ENCODE measurements around the gene CD6. TPM values are rescaled to one million over a fixed set of nuclear protein-coding genes. Genes with fewer than 3 reads are reported as not detected.

Gene CD6
- total and polyA plus RNA-seq, 10 donors = 10.9 to 47.6 (median 21.2) TPM

- DNase-seq = peak; percentile 37
- intact Hi-C loops (cut with DNase I; ENCODE audit: low total_unique reads) = no loop called here
- H3K4me3 ChIP-seq = no peak overlapping the region
- WGBS, 5 donors = 53 to 73% (median 68%) methylated on average over 7 of the region's 7 CpGs
- TF ChIP-seq POLR2AphosphoS5 (IDR thresholded peaks at IDR 0.05) (no peak), CTCF (IDR thresholded peaks at IDR 0.05 in 8 of 11, conservative IDR thresholded peaks at IDR 0.05 in 3 of 11) (no peak)
- H3K27me3 ChIP-seq (replicated peaks in 1 of 7) = no peaks in the 10 kb centered on the region
- no peaks in the 10 kb centered on the region for H3K9me3 ChIP-seq
- peak overlapping the region in 4 of 8 donors; percentile 28 to 66 (median 54) for H3K27ac ChIP-seq
- H3K36me3 ChIP-seq = peaks cover 0 to 12% (median 0%) of the 10 kb centered on the region in 6 donors
- H3K4me1 ChIP-seq = peaks cover 10 to 88% (median 39%) of the 10 kb centered on the region in 6 donors
These were observed 23.1 kb downstream of the CD6 start for GRCh38 chr11:60994541-60995080.

- Histone ChIP-seq H3K27me3 (replicated peaks in 1 of 7) (no peaks in the 10 kb centered on the region), H3K27ac (peak overlapping the region in 6 of 8 donors; percentile 28 to 66 (median 46)), H3K9me3 (no peaks in the 10 kb centered on the region), H3K4me1 (peaks cover 10 to 81% (median 38%) of the 10 kb centered on the region in 6 donors), H3K36me3 (peaks cover 0 to 16% (median 0%) of the 10 kb centered on the region in 6 donors), H3K4me3 (no peak overlapping the region)
- TF ChIP-seq POLR2AphosphoS5 (IDR thresholded peaks at IDR 0.05) (peak in 1 of 3 donors; percentile 51), CTCF (IDR thresholded peaks at IDR 0.05 in 8 of 11, conservative IDR thresholded peaks at IDR 0.05 in 3 of 11) (no peak)
- WGBS, 5 donors = 26 to 57% (median 37%) methylated on average over 7 of the region's 7 CpGs
- intact Hi-C loops (cut with DNase I; ENCODE audit: low total_unique reads) = no loop called here
- no peak for DNase-seq
These were observed 24.3 kb downstream of the CD6 start for GRCh38 chr11:60995798-60996197.

- Histone ChIP-seq H3K4me3 (no peak overlapping the region), H3K27ac (peak overlapping the region in 6 of 8 donors; percentile 28 to 66 (median 46)), H3K9me3 (no peaks in the 10 kb centered on the region), H3K4me1 (peaks cover 10 to 77% (median 38%) of the 10 kb centered on the region in 6 donors), H3K27me3 (replicated peaks in 1 of 7) (no peaks in the 10 kb centered on the region), H3K36me3 (peaks cover 0 to 16% (median 0%) of the 10 kb centered on the region in 6 donors)
- TF ChIP-seq POLR2AphosphoS5 (IDR thresholded peaks at IDR 0.05) (peak; percentile 39 to 63 (median 49)), POLR2A (IDR thresholded peaks at IDR 0.05) (no peak)
- intact Hi-C loops (cut with DNase I; ENCODE audit: low total_unique reads) = no loop called here
- WGBS, 5 donors = 63 to 89% (median 73%) methylated on average over 12 to 13 of the region's 13 CpGs
- DNase-seq = peak; percentile 82
These were observed 25.1 kb downstream of the CD6 start for GRCh38 chr11:60996381-60997138.

GRCh38 chr11:61000426-61000825, 28.9 kb downstream of the CD6 start:
- no peaks in the 10 kb centered on the region for H3K9me3 ChIP-seq
- no peak overlapping the region for H3K4me3 ChIP-seq
- peak; percentile 42 for DNase-seq
- no peak overlapping the region for H3K27ac ChIP-seq
- H3K27me3 ChIP-seq (replicated peaks in 1 of 7) = no peaks in the 10 kb centered on the region
- H3K36me3 ChIP-seq = peaks cover 0 to 19% (median 0%) of the 10 kb centered on the region in 6 donors
- WGBS, 5 donors = 86 to 93% (median 88%) methylated on average over 11 of the region's 11 CpGs
- intact Hi-C loops (cut with DNase I; ENCODE audit: low total_unique reads) = no loop called here
- no peak for TF ChIP-seq POLR2AphosphoS5 (IDR thresholded peaks at IDR 0.05)
- TF ChIP-seq POLR2A (IDR thresholded peaks at IDR 0.05) = no peak
- no peak for TF ChIP-seq CTCF (IDR thresholded peaks at IDR 0.05 in 8 of 11, conservative IDR thresholded peaks at IDR 0.05 in 3 of 11)
- H3K4me1 ChIP-seq = peaks cover 15 to 62% (median 37%) of the 10 kb centered on the region in 6 donors
